H9 (cell line): ENCODE measurements around the gene RDH12. TPM values are rescaled to one million over a fixed set of nuclear protein-coding genes. Genes with fewer than 3 reads are reported as not detected.

Source experiments
- DNase-seq: peaks from one replicate; pipeline ENCODE4 v3.0.0-alpha.2; 2017
- H2AFZ ChIP-seq: one replicate; pipeline ENCODE4 v1.6.1; 2013; ENCODE audit warnings: mild to moderate bottlenecking, low read length, control low read depth, moderate library complexity
- H2AK5ac ChIP-seq: 2 replicates; pipeline ENCODE4 v1.6.1; 2013; ENCODE audit warnings: low read length, control low read depth, mixed read lengths; ENCODE audit not compliant: insufficient read length
- H2BK120ac ChIP-seq: one replicate; pipeline ENCODE4 v1.6.1; 2013; ENCODE audit warnings: low read depth, mild to moderate bottlenecking, low read length, control low read depth, inconsistent platforms; ENCODE audit not compliant: poor library complexity, severe bottlenecking
- H2BK12ac ChIP-seq: 2 replicates; pipeline ENCODE4 v1.6.1; 2013; ENCODE audit warnings: low read length, control low read depth, mixed read lengths, low read depth; ENCODE audit not compliant: insufficient read length
- H2BK15ac ChIP-seq: 2 replicates; pipeline ENCODE4 v1.6.1; 2013; ENCODE audit warnings: low read depth, low read length, control low read depth
- H2BK20ac ChIP-seq: one replicate; pipeline ENCODE4 v1.6.1; 2013; ENCODE audit warnings: low read depth, mild to moderate bottlenecking, low read length, control low read depth, inconsistent platforms; ENCODE audit not compliant: poor library complexity, severe bottlenecking
- H2BK5ac ChIP-seq: 2 replicates; pipeline ENCODE4 v1.6.1; 2013; ENCODE audit warnings: low read length, control low read depth, mixed read lengths; ENCODE audit not compliant: insufficient read length
- H3K14ac ChIP-seq: 2 replicates; pipeline ENCODE4 v1.6.1; 2013; ENCODE audit warnings: low read length, control low read depth; ENCODE audit not compliant: insufficient read depth
- H3K18ac ChIP-seq: 2 replicates; pipeline ENCODE4 v1.6.1; 2013; ENCODE audit warnings: low read depth, mild to moderate bottlenecking, mixed read lengths, low read length, control low read depth; ENCODE audit not compliant: insufficient read length
- H3K23ac ChIP-seq: 2 replicates; pipeline ENCODE4 v1.6.1; 2013; ENCODE audit warnings: low read length, control low read depth, mixed read lengths, low read depth; ENCODE audit not compliant: insufficient read length
- H3K23me2 ChIP-seq: 2 replicates; pipeline ENCODE4 v1.6.1; 2013; ENCODE audit warnings: low read depth, mild to moderate bottlenecking, mixed read lengths, low read length, control low read depth; ENCODE audit not compliant: insufficient read length, poor library complexity, severe bottlenecking
- H3K27ac ChIP-seq: 2 replicates; pipeline ENCODE4 v1.5.1; 2013; ENCODE audit warnings: low read length, control low read depth, mixed read lengths, low read depth; ENCODE audit not compliant: insufficient read length
- H3K27me3 ChIP-seq: 2 replicates; pipeline ENCODE4 v1.6.1; 2013; ENCODE audit warnings: low read length, control low read depth, inconsistent platforms; ENCODE audit not compliant: insufficient read depth
- H3K4ac ChIP-seq: 2 replicates; pipeline ENCODE4 v1.6.1; 2013; ENCODE audit warnings: low read depth, mild to moderate bottlenecking, control low read depth, inconsistent platforms, low read length, moderate library complexity
- H3K4me1 ChIP-seq: 2 replicates; pipeline ENCODE4 v1.6.1; 2013; ENCODE audit warnings: low read length, control low read depth, inconsistent platforms; ENCODE audit not compliant: insufficient read depth
- H3K4me2 ChIP-seq: 2 replicates; pipeline ENCODE4 v1.6.1; 2013; ENCODE audit warnings: low read length, control low read depth, mixed read lengths; ENCODE audit not compliant: insufficient read length, insufficient read depth
- H3K56ac ChIP-seq: 2 replicates; pipeline ENCODE4 v1.6.1; 2013; ENCODE audit warnings: low read depth, mild to moderate bottlenecking, mixed read lengths, low read length, control low read depth; ENCODE audit not compliant: insufficient read length
- H3K79me1 ChIP-seq: 2 replicates; pipeline ENCODE4 v1.6.1; 2013; ENCODE audit warnings: low read depth, mild to moderate bottlenecking, moderate library complexity, low read length, control low read depth, inconsistent platforms; ENCODE audit not compliant: insufficient read depth, poor library complexity, severe bottlenecking
- H3K79me2 ChIP-seq: 2 replicates; pipeline ENCODE4 v1.6.1; 2013; ENCODE audit warnings: low read length, control low read depth, inconsistent platforms; ENCODE audit not compliant: insufficient read depth
- H3K9ac ChIP-seq: 2 replicates; pipeline ENCODE4 v1.6.1; 2013; ENCODE audit warnings: low read length, control low read depth, mixed read lengths; ENCODE audit not compliant: insufficient read length; ENCODE audit errors: extremely low read depth
- H3K9me3 ChIP-seq: one replicate; pipeline ENCODE4 v1.6.1; 2013; ENCODE audit warnings: low read depth, low read length, inconsistent platforms; ENCODE audit not compliant: control insufficient read depth
- H3T11ph ChIP-seq: one replicate; pipeline ENCODE4 v1.6.1; 2013; ENCODE audit warnings: mild to moderate bottlenecking, low read length, control low read depth, inconsistent platforms
- H4K20me1 ChIP-seq: one replicate; pipeline ENCODE4 v1.6.1; 2013; ENCODE audit not compliant: control insufficient read depth, insufficient read length, insufficient read depth
- H4K5ac ChIP-seq: 2 replicates; pipeline ENCODE4 v1.6.1; 2013; ENCODE audit warnings: low read depth, mild to moderate bottlenecking, mixed read lengths, low read length, control low read depth; ENCODE audit not compliant: insufficient read length
- H4K8ac ChIP-seq: replicated peaks from 2 replicates; pipeline ENCODE4 v1.6.1; 2013; ENCODE audit warnings: low read length, control low read depth, mixed read lengths, low read depth; ENCODE audit not compliant: insufficient read length
- H4K91ac ChIP-seq: 2 replicates; pipeline ENCODE4 v1.6.1; 2013; ENCODE audit warnings: low read depth, mild to moderate bottlenecking, moderate library complexity, mixed read lengths, low read length, control low read depth; ENCODE audit not compliant: insufficient read length
- H3K27ac Mint-ChIP-seq, 3 experiments: 2 replicates in 2 of 3; 3 replicates in 1 of 3; pipeline ENCODE4 v1.8.0; 2020 to 2021; ENCODE audit warnings: mixed read lengths in 3 of 3, mild to moderate bottlenecking in 1 of 3, moderate library complexity in 1 of 3
- H3K27me3 Mint-ChIP-seq: 2 replicates; pipeline ENCODE4 v1.8.0; 2021; ENCODE audit warnings: low read depth, mild to moderate bottlenecking, moderate library complexity, mixed read lengths
- H3K36me3 Mint-ChIP-seq, 3 experiments: 2 replicates in 2 of 3; 3 replicates in 1 of 3; pipeline ENCODE4 v1.8.0; 2020 to 2021; ENCODE audit warnings: low read depth in 3 of 3, mixed read lengths in 3 of 3; ENCODE audit not compliant: insufficient read depth in 1 of 3
- H3K4me1 Mint-ChIP-seq, 2 experiments: 2 replicates each; pipeline ENCODE4 v1.8.0; 2020; ENCODE audit warnings: mixed read lengths in 2 of 2
- H3K4me3 Mint-ChIP-seq, 2 experiments: 2 replicates in 1 of 2; 3 replicates in 1 of 2; pipeline ENCODE4 v1.8.0; 2020 to 2021; ENCODE audit warnings: mild to moderate bottlenecking in 2 of 2, mixed read lengths in 2 of 2, moderate library complexity in 1 of 2
- H3K9me3 Mint-ChIP-seq, 2 experiments: 2 replicates in 1 of 2; 3 replicates in 1 of 2; pipeline ENCODE4 v1.8.0; 2020; ENCODE audit warnings: mild to moderate bottlenecking in 2 of 2, mixed read lengths in 2 of 2, moderate library complexity in 1 of 2
- CTCF ChIP-seq: fragments of 200-600 bp; sonication (generic); conservative IDR thresholded peaks from 3 replicates; pipeline ENCODE4 v1.8.0; 2021; ENCODE audit warnings: antibody characterized with exemption, mild to moderate bottlenecking
- WGBS: extraction: QIAGEN DNeasy Blood & Tissue Kit; methylation state at CpG from one replicate; pipeline ENCODE4 v1.1.7; 2013; ENCODE audit warnings: missing lambda C conversion rate, low lambda C conversion rate, mixed read lengths; ENCODE audit not compliant: insufficient read length; ENCODE audit errors: extremely low coverage; 5-methylcytosine and 5-hydroxymethylcytosine counted together
- total RNA-seq: library from RNA; stranded (reverse); gene quantifications from 2 replicates; pipeline ENCODE4 v1.2.1, GENCODE V29; 2021

Gene RDH12
- total RNA-seq, 1 experiment from 2014 or later: 0.74 TPM

GRCh38 chr14:67763158-67763822, 61.6 kb downstream of the RDH12 start:
- H3K23ac ChIP-seq: no peak overlapping the region
- no peaks in the 10 kb centered on the region for H3K27me3 ChIP-seq
- no peak overlapping the region for H3K14ac ChIP-seq
- no peaks in the 10 kb centered on the region for H3K4me1 Mint-ChIP-seq
- H2BK15ac ChIP-seq: no peak overlapping the region
- H3K9me3 ChIP-seq: no peaks in the 10 kb centered on the region
- H3K79me2 ChIP-seq: no peaks in the 10 kb centered on the region
- H3K4ac ChIP-seq: no peak overlapping the region
- no peak overlapping the region for H2BK20ac ChIP-seq
- no peak overlapping the region for H3K18ac ChIP-seq
- H2BK120ac ChIP-seq: no peak overlapping the region
- no peak overlapping the region for H2AK5ac ChIP-seq
- no peaks in the 10 kb centered on the region for H4K20me1 ChIP-seq
- no peak overlapping the region for H2BK5ac ChIP-seq
- H3K9me3 Mint-ChIP-seq: no peaks in the 10 kb centered on the region
- no peak overlapping the region for H3K27ac Mint-ChIP-seq
- no peak overlapping the region for H4K5ac ChIP-seq
- no peak overlapping the region for H3K4me2 ChIP-seq
- H4K91ac ChIP-seq: no peak overlapping the region
- H3K27ac ChIP-seq: no peak overlapping the region
- no peaks in the 10 kb centered on the region for H3K23me2 ChIP-seq
- WGBS: no CpG with 5 or more reads among the region's 4 CpGs
- no peak overlapping the region for H3K56ac ChIP-seq
- H3K4me3 Mint-ChIP-seq: no peak overlapping the region
- peaks cover 6 to 56% (median 43%) of the 10 kb centered on the region in 3 experiments; a peak in 6 of 7 replicates for H3K36me3 Mint-ChIP-seq
- no peak overlapping the region for H3T11ph ChIP-seq
- no peaks in the 10 kb centered on the region for H3K27me3 Mint-ChIP-seq
- TF ChIP-seq CTCF: no peak
- H3K4me1 ChIP-seq: no peaks in the 10 kb centered on the region
- H2BK12ac ChIP-seq: no peak overlapping the region
- no peaks in the 10 kb centered on the region for H3K79me1 ChIP-seq
- DNase-seq: no peak
- no peak overlapping the region for H2AFZ ChIP-seq
- H4K8ac ChIP-seq: no peak overlapping the region
- H3K9ac ChIP-seq: no peak overlapping the region
